Measurements from ENCODE around the gene ACOT11. TPM values are rescaled to one million over a fixed set of nuclear protein-coding genes. Genes with fewer than 3 reads are reported as not detected.

Gene ACOT11
- total and polyA plus RNA-seq, 9 of the 15 experiments (the other 6 are each of a cell fraction or from before 2014, with no cell fraction given): 0.04 to 1.2 (median 0.64) TPM; not detected in 2

- BruUV-seq (replicated peaks): no TSS peak
- in situ Hi-C loops (cut with MboI): no loop called here
- FAIRE-seq (no peak), DNase-seq (ENCODE audit: extremely low read depth in 1 of 4, low spot score in 3 of 4) (no peak), ATAC-seq (peak; percentile 14; the same call in 2 of the 3 replicates)
- Histone ChIP-seq H3K27ac (ENCODE audit: extremely low read depth, low read depth, low read length) (no peak overlapping the region), H3K4me1 (replicated peaks in 1 of 2; ENCODE audit: control insufficient read depth in 2 of 2, insufficient read depth in 2 of 2, low read length in 2 of 2) (no peaks in the 10 kb centered on the region; a peak in 1 of 5 replicates), H3K9me1 (ENCODE audit: control insufficient read depth, insufficient read depth, low read length) (no peaks in the 10 kb centered on the region), H3K79me2 (ENCODE audit: control insufficient read depth, insufficient read depth, low read length) (no peaks in the 10 kb centered on the region), H3K4me2 (ENCODE audit: insufficient read depth, low read length) (no peak overlapping the region), H3K4me3 (no peak overlapping the region), H4K20me1 (replicated peaks; ENCODE audit: control insufficient read depth, insufficient read depth, low read length) (no peaks in the 10 kb centered on the region), H3K36me3 (ENCODE audit: control insufficient read depth, insufficient read depth, low read length) (no peaks in the 10 kb centered on the region), H3K9me3 (replicated peaks; ENCODE audit: control insufficient read depth, insufficient read depth, low read depth, low read length) (no peaks in the 10 kb centered on the region), H3K27me3 (ENCODE audit: control insufficient read depth in 2 of 2, insufficient read depth in 2 of 2, low read length in 2 of 2) (peaks cover 10 to 58% of the 10 kb centered on the region in 2 experiments; a peak in 3 of 5 replicates), H3K9ac (ENCODE audit: insufficient read depth in 1 of 2, low read depth in 2 of 2, low read length in 2 of 2) (peak overlapping the region in 1 of 2 experiments; percentile 61; a peak in 2 of 4 replicates), H2AFZ (ENCODE audit: low read depth, low read length) (no peak overlapping the region)
- WGBS (ENCODE audit: insufficient coverage, low coverage, missing lambda C conversion rate): 9% methylated on average over 17 of the region's 17 CpGs
- ChIA-PET POLR2A (no interaction called here), CTCF (ENCODE audit: low intra/inter-chr PET ratio) (no interaction called here)
- intact Hi-C loops (cut with micrococcal nuclease): no loop called here
- no peak for TF ChIP-seq ZNF449 (CRISPR knock-in tag; IDR thresholded peaks at IDR 0.05)
- TF ChIP-seq ZNF121 (CRISPR knock-in tag; conservative IDR thresholded peaks at IDR 0.05): peak; percentile 80
- TF ChIP-seq CREBBP (IDR thresholded peaks at IDR 0.05; ENCODE audit: low read depth, low read length): no peak
- peak; percentile 43; the same call in 1 of the 2 replicates for TF ChIP-seq USF1 (CRISPR knock-in tag; IDR thresholded peaks at IDR 0.05)
- peak; percentile 25; the same call in 1 of the 2 replicates for TF ChIP-seq PKNOX1 (IDR thresholded peaks at IDR 0.05)
- no peak for TF ChIP-seq OTX1 (CRISPR knock-in tag; IDR thresholded peaks at IDR 0.05)
- TF ChIP-seq, protein P1, sequence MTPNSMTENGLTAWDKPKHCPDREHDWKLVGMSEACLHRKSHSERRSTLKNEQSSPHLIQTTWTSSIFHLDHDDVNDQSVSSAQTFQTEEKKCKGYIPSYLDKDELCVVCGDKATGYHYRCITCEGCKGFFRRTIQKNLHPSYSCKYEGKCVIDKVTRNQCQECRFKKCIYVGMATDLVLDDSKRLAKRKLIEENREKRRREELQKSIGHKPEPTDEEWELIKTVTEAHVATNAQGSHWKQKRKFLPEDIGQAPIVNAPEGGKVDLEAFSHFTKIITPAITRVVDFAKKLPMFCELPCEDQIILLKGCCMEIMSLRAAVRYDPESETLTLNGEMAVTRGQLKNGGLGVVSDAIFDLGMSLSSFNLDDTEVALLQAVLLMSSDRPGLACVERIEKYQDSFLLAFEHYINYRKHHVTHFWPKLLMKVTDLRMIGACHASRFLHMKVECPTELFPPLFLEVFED (CRISPR knock-in tag; conservative IDR thresholded peaks at IDR 0.05): no peak
- TF ChIP-seq, protein P2, sequence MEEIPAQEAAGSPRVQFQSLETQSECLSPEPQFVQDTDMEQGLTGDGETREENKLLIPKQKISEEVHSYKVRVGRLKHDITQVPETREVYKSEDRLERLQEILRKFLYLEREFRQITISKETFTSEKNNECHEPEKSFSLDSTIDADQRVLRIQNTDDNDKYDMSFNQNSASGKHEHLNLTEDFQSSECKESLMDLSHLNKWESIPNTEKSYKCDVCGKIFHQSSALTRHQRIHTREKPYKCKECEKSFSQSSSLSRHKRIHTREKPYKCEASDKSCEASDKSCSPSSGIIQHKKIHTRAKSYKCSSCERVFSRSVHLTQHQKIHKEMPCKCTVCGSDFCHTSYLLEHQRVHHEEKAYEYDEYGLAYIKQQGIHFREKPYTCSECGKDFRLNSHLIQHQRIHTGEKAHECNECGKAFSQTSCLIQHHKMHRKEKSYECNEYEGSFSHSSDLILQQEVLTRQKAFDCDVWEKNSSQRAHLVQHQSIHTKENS (CRISPR knock-in tag; IDR thresholded peaks at IDR 0.05): no peak
- no peak for TF ChIP-seq SP2 (IDR thresholded peaks at IDR 0.05; ENCODE audit: extremely low read depth, low read depth, low read length, poor library complexity, severe bottlenecking)
These were observed 40.8 kb upstream of the ACOT11 start for GRCh38 chr1:54507033-54507870.
